Measurements from ENCODE around the gene ING3. TPM values are rescaled to one million over a fixed set of nuclear protein-coding genes. Genes with fewer than 3 reads are reported as not detected.

ING3 gene
- total RNA-seq, 2 donors from 2014 or later: 12.2 to 13.8 TPM

DNA sequence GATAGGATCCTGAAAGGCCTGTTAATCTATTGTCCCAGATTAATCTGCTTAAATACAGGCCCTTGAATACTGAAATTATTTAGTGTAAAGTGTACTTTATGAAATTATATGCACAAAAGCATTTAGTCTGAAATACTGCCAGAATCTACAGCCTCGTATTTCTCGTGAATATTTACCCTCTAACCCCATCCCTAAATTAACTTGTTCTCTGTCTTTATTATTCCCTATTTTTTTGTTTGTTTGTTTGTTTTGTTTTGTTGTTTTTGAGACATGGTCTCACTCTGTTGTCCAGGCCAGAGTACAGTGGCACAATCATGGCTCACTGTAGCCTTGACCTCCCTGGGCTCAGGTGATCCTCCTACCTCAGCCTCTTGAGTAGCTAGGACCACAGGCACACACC, 35.3 kb downstream of the ING3 start:
- no peak for ATAC-seq
- no peak for DNase-seq
- intact Hi-C loops (cut with DNase I): loop anchor here in 1 of 2 donors (5.0 kb wide), 1 partner anchor 96 kb away; no protein-coding TSS in a partner anchor

GRCh38 chr7:120986650-120987049, 36.1 kb downstream of the ING3 start:
- no peak for ATAC-seq
- intact Hi-C loops (cut with DNase I): loop anchor here (1.0 to 5.0 kb wide), 2 partner anchors 95 to 96 kb away; no protein-coding TSS in a partner anchor
- no peak for DNase-seq

DNA sequence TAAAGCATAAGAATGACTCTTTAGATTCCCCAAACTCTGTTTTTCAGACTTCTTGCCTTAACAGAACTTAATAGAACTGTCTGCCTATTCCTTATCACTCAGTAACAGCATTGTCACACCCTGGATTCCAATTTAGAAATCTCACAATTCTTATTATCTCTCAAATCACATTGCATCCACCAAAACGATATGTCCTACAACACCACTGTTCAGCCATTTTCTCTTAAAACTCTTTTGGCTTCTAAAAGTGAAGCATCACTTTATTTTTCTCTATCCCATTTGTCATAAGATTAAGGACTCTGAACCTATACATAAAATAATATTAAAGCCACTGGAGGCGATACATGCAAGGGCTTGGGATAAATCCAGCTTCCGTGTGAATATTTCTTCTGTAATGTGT, 36.7 kb downstream of the ING3 start:
- DNase-seq: no peak
- intact Hi-C loops (cut with DNase I): loop anchor here (1.0 to 5.0 kb wide), 2 partner anchors 94 to 95 kb away; no protein-coding TSS in a partner anchor

GRCh38 chr7:120987683-120988590, 37.4 kb downstream of the ING3 start:
- peak; percentile 93 for DNase-seq
- intact Hi-C loops (cut with DNase I): loop anchor here (1.0 to 5.0 kb wide), 3 partner anchors 93 to 121 kb away; no protein-coding TSS in a partner anchor
- ATAC-seq: peak; percentile 92 to 93

More for the DNA sequence above, 36.7 kb downstream of the ING3 start:
- no peak for ATAC-seq

DNA sequence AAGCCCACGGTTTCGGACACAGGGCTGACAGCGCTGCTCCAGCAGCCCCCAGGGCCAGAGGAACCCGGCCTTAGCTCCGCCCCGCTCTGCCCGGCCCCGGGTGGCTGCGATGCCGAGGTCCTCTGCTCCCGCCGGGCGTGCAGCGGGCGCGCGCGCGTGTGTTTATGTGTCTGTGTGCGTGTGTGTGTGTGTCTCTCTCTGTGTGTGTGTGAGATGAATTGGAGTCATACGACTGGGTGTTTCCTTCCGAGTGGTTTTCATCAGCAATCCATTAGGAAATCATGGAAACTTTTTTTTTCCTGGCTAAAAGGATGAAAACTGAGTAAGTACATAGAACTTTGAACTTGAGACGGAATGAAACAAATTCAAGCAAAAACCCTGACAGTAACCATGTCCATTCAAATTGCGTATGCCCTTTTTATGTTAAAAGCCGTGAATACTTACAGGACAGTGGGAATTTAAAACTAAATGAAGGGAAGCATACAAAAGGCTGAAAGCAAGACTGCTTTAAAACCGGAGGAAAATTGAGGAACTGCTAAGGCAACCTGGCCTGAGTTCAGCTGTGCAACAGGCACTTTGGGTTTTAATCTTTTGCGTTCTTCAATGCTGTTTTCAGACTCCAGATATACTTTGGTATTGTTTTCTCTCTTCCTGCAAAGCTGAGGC, 38.1 kb downstream of the ING3 start, which contains the start of gene CPED1:
TSS of gene CPED1 (plus strand) at position 121 of the 666 bp plus-strand sequence. CDS start 911 bp downstream, outside the sequence.
- ATAC-seq (peak; percentile 89 to 95), DNase-seq (peak; percentile 83)
- intact Hi-C loops (cut with DNase I): loop anchor here (2.0 to 5.0 kb wide), 2 partner anchors 94 to 120 kb away; no protein-coding TSS in a partner anchor

DNA sequence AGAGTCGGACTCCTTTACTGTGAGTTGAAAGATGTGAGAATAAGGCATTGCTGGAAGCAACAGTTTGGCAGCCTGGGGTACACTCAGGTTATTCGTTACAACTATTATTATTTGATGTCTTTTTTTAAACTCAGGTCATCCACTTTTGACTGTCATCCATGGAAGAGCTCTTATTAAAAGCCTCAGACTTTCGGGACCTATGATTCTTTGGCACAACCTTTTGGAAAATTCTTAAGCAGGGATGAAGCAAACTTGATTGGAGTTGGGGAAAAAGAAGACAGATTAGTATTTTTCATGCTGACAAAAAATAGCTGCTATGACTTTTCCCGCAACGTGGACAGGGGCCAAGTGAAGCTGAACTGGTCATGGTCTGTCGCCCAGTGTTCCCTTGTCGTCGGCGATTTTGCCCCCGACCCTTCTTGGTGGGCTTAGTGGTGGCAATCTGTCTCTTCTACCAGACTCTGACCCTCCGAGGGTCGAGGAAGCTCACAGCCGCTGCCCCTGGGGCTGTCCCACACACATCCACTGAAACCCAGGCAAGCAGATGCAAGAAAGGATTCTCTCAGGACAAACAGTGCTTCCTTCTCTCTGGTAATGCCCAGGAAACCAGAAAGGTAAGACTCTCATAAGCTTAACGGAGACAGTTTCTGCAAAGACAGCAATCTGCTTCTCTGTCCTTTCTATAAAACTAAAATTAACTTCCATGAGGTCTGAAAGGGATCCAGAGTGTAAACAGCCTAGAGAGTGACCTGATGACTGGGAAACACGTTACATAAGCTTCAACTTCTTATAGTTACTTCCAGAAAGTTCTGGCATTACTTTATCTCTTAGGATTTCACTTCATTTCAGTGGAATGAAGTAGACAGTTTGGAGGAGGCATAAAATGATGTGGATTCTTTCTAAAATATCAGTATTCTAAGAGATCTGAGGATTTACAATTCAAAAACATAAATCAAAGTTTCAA, 39.0 kb downstream of the ING3 start:
- no peak for ATAC-seq
- DNase-seq: no peak
- intact Hi-C loops (cut with DNase I): loop anchor here (2.0 to 5.0 kb wide), 2 partner anchors 93 to 119 kb away; no protein-coding TSS in a partner anchor

GRCh38 chr7:120990468-120991118, 40.0 kb downstream of the ING3 start:
- ATAC-seq: no peak
- no peak for DNase-seq
- intact Hi-C loops (cut with DNase I): no loop called here

- ATAC-seq: no peak
- no peak for DNase-seq
- intact Hi-C loops (cut with DNase I): no loop called here
Observed at GRCh38 chr7:120991161-120991560, 40.6 kb downstream of the ING3 start.

GRCh38 chr7:120991581-120991980, 41.0 kb downstream of the ING3 start:
- intact Hi-C loops (cut with DNase I): no loop called here
- ATAC-seq (no peak), DNase-seq (no peak)

GRCh38 chr7:120992272-120992964, 41.8 kb downstream of the ING3 start:
- intact Hi-C loops (cut with DNase I): no loop called here
- ATAC-seq: no peak
- DNase-seq: no peak

DNA sequence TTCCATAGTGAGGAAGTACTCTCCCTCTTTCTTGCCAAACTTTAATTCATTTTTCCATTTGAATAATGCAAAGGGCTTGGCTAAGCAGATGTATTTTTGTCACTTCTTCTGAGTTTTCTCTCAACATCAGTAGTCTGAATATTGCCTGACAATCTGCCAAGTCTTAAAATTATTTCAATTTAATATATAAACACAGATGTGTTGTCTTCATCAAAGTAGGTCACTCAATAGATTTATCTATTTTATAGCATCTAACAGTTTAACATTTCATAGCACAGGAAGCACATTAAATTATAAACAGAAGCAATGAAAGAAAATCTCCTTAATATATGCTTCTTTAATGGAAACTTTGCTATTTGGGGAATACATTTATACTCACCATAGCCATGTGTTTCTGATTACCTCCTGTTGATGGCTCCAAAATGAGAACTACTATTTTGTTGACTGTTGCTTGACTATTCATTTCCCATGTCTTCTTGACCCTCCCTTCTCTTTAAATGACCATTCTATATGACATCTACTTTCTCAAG, 42.5 kb downstream of the ING3 start:
- ATAC-seq (no peak), DNase-seq (no peak)
- intact Hi-C loops (cut with DNase I): no loop called here

GRCh38 chr7:120993553-120994191, 43.1 kb downstream of the ING3 start:
- no peak for ATAC-seq
- intact Hi-C loops (cut with DNase I): no loop called here

DNA sequence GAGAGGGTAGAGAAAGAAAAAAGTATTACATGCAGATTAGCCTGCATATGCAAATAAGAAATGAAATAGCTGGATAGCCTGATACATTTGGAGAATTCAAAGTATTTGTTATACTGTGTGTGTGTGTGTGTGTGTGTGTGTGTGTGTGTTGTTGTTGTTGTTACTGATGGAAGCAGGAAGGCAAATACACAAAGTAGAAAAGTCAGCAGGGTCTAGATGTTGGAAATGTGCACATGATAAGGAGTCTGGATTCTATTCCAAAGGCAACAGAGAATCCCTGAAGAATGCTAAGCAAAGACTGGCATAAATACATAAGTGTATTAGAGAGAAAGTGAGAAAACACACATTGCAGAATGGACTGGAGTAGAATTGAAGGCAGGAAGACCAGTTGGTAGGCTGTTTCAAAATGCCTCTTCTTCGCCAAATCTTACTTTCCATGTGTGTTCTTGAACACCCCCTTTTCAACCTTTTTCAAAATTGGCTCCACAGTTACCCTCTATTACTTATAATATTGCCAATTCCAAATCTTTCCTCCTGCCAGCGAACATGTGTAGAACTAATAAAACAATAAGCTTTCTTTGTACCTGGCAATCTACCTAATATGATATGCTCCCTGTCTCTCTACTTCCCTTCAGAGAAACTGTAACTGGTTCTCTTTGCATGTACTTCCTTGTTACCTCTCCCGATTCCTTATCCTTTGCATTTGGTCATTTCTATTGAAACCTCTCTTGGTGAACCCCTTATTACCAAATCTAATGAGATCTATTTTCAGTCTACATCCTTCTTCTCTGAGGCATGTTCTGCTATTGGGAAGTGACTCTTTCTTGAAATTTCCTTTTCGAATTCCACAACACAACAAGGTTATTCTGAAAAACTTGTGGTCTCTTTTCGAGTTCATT, 44.2 kb downstream of the ING3 start:
- intact Hi-C loops (cut with DNase I): no loop called here
- DNase-seq (no peak), ATAC-seq (no peak)

More at GRCh38 chr7:120993553-120994191, 43.1 kb downstream of the ING3 start:
- no peak for DNase-seq

GRCh38 chr7:120995654-120996053, 45.1 kb downstream of the ING3 start:
- no peak for DNase-seq
- ATAC-seq: no peak
- intact Hi-C loops (cut with DNase I): no loop called here

- intact Hi-C loops (cut with DNase I): no loop called here
- peak; percentile 75 for DNase-seq
- peak; percentile 65 to 77 for ATAC-seq
Observed at GRCh38 chr7:120996333-120996987, 45.9 kb downstream of the ING3 start.
